Measurements from ENCODE around the gene ISCA1.

DNA sequence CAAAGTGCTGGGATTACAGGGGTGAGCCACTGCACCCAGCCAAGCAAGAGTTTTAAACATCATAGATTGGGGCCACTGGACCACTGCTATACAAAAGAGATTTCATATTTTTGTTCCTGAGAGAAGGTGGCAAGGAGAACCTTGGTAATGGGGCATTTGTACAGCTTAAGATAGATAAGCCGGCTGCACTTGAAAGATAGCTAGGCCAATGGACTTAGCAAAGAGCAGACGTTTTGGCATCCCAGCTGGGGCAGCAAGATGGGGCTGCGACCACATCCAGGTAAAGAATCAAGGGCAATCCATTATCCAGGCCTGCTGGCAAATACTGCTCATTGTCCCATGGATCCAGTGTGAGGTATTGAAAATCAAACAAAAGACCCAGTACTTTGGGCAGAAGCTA is 3.9 kb upstream of the ISCA1 start:
- TF ChIP-seq EZH2 (IDR thresholded peaks at IDR 0.05; ENCODE audit: borderline replicate concordance, low read depth, low read length, severe bottlenecking) (no peak), POLR2A (IDR thresholded peaks at IDR 0.05; ENCODE audit: low read depth, low read length) (no peak), POLR2AphosphoS5 (IDR thresholded peaks at IDR 0.05; ENCODE audit: insufficient read depth, low read depth, low read length) (no peak), FOS (IDR thresholded peaks at IDR 0.05; ENCODE audit: borderline replicate concordance, insufficient read depth, low read length) (no peak), MYC (IDR thresholded peaks at IDR 0.05; ENCODE audit: low read depth, low read length) (no peak)
- TF ChIP-seq, protein P1, sequence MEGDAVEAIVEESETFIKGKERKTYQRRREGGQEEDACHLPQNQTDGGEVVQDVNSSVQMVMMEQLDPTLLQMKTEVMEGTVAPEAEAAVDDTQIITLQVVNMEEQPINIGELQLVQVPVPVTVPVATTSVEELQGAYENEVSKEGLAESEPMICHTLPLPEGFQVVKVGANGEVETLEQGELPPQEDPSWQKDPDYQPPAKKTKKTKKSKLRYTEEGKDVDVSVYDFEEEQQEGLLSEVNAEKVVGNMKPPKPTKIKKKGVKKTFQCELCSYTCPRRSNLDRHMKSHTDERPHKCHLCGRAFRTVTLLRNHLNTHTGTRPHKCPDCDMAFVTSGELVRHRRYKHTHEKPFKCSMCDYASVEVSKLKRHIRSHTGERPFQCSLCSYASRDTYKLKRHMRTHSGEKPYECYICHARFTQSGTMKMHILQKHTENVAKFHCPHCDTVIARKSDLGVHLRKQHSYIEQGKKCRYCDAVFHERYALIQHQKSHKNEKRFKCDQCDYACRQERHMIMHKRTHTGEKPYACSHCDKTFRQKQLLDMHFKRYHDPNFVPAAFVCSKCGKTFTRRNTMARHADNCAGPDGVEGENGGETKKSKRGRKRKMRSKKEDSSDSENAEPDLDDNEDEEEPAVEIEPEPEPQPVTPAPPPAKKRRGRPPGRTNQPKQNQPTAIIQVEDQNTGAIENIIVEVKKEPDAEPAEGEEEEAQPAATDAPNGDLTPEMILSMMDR (IDR thresholded peaks at IDR 0.05; ENCODE audit: extremely low read depth in 1 of 2, insufficient read depth in 1 of 2, low read depth in 1 of 2, low read length in 2 of 2) = no peak
- TF ChIP-seq, protein P2, sequence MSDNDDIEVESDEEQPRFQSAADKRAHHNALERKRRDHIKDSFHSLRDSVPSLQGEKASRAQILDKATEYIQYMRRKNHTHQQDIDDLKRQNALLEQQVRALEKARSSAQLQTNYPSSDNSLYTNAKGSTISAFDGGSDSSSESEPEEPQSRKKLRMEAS (IDR thresholded peaks at IDR 0.05; ENCODE audit: insufficient read depth, insufficient read length) = no peak
